IMR-90 (cell line): ENCODE data around the gene BEND3. TPM values are rescaled to one million over a fixed set of nuclear protein-coding genes. Genes with fewer than 3 reads are reported as not detected.

ENCODE experiments used
- CHD1 ChIP-seq: IDR thresholded peaks from 2 replicates; pipeline ENCODE4 v1.6.1; 2012; ENCODE audit warnings: low read depth, low read length, improper control_type of control experiment
- polyA plus RNA-seq, 3 experiments: library from polyadenylated mRNA; depleted of rRNA; stranded (reverse); fragments of >200 nt; gene quantifications; 2 replicates each; pipeline ENCODE4 v1.2.3, GENCODE V29; 2012; ENCODE audit warnings: low replicate concordance in 1 of 3
- total RNA-seq: library from RNA; depleted of rRNA; stranded (reverse); fragments of >200 nt; gene quantifications from 2 replicates; pipeline ENCODE4 v1.2.3, GENCODE V29; 2012
- TF ChIP-seq, protein P1 (sequence below): fragments of 150-350 bp; IDR thresholded peaks from 2 replicates; pipeline ENCODE4 v1.6.1; 2017; ENCODE audit warnings: mild to moderate bottlenecking, antibody characterized with exemption, low read length, low read depth

The BEND3 gene
- total and polyA plus RNA-seq, 2 of the 4 experiments (the other 2 are of a cell fraction), result 1.2 to 1.8 TPM

DNA sequence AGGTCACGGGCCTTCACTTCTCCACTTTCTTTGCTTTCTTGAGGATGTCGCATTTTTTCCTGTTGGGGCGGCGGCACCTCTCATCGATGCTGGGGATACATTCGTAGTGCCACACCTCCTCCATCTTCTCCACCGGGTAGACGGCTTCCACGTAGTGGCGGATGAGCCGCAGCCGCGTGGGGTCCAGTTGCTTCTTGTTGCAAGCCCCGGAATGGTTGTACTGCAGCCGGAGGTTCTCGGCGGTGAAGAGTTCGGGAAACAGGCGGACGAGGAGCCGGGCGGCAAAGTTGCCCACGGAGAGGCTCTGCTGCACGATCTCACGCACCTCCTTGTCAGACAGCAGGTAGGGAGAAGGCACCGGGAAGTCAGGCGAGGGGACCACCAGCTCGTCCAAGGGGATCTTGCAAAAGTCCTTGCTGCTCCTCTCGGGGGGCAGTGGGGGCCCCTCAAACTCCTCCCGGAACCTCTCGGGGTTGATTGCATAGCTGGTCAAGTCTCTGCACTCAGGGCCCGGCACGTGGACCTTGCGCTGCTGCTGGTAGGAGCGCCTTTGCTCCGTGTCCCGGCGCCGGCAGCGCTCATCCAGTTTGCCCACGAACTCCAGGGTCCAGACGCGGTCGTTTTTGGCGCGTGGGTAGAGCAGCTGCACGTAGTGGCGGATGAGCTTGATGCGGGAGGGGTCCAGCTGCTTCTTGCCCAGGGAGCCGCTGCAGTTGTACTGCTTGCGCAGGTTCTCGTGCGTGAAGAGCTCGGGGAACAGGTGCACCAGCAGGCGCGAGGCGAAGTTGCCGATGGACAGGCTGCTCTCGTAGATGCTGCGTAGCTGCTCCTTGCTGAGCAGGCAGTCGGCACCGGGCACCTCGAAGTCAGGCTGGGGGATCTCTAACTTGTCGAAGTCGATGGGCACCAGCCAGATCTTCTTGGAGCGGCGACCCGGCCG is 46.4 kb downstream of the BEND3 start (continued):
- TF ChIP-seq, protein P1, sequence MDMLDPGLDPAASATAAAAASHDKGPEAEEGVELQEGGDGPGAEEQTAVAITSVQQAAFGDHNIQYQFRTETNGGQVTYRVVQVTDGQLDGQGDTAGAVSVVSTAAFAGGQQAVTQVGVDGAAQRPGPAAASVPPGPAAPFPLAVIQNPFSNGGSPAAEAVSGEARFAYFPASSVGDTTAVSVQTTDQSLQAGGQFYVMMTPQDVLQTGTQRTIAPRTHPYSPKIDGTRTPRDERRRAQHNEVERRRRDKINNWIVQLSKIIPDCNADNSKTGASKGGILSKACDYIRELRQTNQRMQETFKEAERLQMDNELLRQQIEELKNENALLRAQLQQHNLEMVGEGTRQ, result no peak
- TF ChIP-seq CHD1, result no peak
